ENCODE data around the gene C5orf15.

Gene C5orf15

DNA sequence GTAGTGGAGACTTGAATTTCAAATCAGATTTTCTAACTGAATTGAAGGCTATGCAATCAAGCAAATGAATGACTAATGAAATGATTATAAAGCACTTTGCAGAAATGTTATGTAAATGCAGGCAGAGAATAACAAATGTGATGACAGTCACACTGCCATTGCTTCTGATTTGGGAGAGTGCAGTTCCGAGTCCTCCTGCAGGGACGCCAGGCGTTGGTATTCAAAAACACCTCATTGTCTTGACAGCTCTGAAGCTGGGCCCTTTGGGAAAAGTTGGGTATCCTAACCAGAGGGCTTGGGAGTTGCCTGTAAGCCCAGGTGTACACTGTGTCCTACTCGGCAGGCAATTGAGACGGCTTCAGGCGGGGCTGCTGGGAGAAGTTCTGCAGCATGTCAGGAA is 57.9 kb downstream of the C5orf15 start:
- TF ChIP-seq TEAD4 (IDR thresholded peaks at IDR 0.05) (no peak), CEBPB (IDR thresholded peaks at IDR 0.05) (no peak), NFIC (IDR thresholded peaks at IDR 0.05) (no peak), CREB1 (IDR thresholded peaks at IDR 0.05; ENCODE audit: low read depth) (no peak), EP300 (IDR thresholded peaks at IDR 0.05; ENCODE audit: borderline replicate concordance) (no peak), EGR1 (IDR thresholded peaks at IDR 0.05) (no peak), RAD21 (IDR thresholded peaks at IDR 0.05; ENCODE audit: low read depth) (no peak)
- TF ChIP-seq, protein P1, sequence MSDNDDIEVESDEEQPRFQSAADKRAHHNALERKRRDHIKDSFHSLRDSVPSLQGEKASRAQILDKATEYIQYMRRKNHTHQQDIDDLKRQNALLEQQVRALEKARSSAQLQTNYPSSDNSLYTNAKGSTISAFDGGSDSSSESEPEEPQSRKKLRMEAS (IDR thresholded peaks at IDR 0.05): no peak
- TF ChIP-seq, protein P2, sequence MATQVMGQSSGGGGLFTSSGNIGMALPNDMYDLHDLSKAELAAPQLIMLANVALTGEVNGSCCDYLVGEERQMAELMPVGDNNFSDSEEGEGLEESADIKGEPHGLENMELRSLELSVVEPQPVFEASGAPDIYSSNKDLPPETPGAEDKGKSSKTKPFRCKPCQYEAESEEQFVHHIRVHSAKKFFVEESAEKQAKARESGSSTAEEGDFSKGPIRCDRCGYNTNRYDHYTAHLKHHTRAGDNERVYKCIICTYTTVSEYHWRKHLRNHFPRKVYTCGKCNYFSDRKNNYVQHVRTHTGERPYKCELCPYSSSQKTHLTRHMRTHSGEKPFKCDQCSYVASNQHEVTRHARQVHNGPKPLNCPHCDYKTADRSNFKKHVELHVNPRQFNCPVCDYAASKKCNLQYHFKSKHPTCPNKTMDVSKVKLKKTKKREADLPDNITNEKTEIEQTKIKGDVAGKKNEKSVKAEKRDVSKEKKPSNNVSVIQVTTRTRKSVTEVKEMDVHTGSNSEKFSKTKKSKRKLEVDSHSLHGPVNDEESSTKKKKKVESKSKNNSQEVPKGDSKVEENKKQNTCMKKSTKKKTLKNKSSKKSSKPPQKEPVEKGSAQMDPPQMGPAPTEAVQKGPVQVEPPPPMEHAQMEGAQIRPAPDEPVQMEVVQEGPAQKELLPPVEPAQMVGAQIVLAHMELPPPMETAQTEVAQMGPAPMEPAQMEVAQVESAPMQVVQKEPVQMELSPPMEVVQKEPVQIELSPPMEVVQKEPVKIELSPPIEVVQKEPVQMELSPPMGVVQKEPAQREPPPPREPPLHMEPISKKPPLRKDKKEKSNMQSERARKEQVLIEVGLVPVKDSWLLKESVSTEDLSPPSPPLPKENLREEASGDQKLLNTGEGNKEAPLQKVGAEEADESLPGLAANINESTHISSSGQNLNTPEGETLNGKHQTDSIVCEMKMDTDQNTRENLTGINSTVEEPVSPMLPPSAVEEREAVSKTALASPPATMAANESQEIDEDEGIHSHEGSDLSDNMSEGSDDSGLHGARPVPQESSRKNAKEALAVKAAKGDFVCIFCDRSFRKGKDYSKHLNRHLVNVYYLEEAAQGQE (IDR thresholded peaks at IDR 0.05; ENCODE audit: low read depth): no peak

DNA sequence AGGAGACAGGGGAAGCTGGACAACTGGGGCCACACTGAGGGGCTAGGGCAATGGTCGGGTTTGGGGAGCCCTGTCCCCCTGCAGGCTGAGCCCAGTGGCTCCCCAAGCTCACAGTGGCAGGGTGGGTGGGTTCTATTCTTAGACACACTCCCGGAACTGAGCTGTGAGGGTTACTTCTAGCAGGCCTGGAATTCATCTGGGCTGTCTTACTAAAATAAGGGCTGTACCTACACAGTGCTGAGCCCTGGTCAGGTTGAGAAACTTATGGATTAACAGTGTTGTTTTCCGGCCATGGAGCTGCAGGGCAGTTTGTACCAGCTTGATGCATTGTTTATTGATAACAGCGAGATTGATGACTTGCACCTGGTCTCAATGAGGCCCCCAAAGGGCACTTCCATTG is 58.8 kb downstream of the C5orf15 start:
- TF ChIP-seq FOXM1 (IDR thresholded peaks at IDR 0.05; ENCODE audit: borderline replicate concordance, low read depth) (no peak), NFIC (IDR thresholded peaks at IDR 0.05) (no peak), TEAD4 (IDR thresholded peaks at IDR 0.05) (no peak), EGR1 (IDR thresholded peaks at IDR 0.05) (no peak), RAD21 (IDR thresholded peaks at IDR 0.05; ENCODE audit: low read depth) (no peak), TCF12 (IDR thresholded peaks at IDR 0.05; ENCODE audit: low read depth) (no peak)
- TF ChIP-seq, protein P3, sequence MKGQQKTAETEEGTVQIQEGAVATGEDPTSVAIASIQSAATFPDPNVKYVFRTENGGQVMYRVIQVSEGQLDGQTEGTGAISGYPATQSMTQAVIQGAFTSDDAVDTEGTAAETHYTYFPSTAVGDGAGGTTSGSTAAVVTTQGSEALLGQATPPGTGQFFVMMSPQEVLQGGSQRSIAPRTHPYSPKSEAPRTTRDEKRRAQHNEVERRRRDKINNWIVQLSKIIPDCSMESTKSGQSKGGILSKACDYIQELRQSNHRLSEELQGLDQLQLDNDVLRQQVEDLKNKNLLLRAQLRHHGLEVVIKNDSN (IDR thresholded peaks at IDR 0.05): no peak

DNA sequence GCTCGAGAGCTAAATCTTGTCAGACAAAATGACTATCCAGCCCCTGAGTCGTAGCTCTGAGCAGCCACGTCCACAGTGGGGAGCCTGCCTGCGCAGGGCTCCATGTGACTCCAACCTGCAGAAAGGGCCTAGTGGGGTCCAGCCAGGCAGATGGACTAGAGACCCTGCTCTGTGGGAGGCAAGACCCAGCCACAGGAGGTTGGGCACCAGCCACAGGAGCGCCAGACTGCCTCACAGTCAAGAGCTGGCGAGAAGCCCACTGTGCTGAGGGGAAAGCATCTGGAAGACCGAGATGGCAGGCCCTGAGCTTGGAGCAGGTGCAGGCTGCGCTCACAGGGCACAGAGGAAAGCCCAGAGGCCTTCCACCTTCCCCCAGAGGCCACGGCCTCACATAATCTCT is 61.4 kb downstream of the C5orf15 start:
- TF ChIP-seq CEBPB (IDR thresholded peaks at IDR 0.05) (no peak), TCF12 (IDR thresholded peaks at IDR 0.05; ENCODE audit: low read depth) (no peak), CREB1 (IDR thresholded peaks at IDR 0.05; ENCODE audit: low read depth) (no peak), EGR1 (IDR thresholded peaks at IDR 0.05) (no peak)
- TF ChIP-seq, protein P1 (IDR thresholded peaks at IDR 0.05): no peak
- TF ChIP-seq, protein P2 (IDR thresholded peaks at IDR 0.05; ENCODE audit: low read depth): no peak

DNA sequence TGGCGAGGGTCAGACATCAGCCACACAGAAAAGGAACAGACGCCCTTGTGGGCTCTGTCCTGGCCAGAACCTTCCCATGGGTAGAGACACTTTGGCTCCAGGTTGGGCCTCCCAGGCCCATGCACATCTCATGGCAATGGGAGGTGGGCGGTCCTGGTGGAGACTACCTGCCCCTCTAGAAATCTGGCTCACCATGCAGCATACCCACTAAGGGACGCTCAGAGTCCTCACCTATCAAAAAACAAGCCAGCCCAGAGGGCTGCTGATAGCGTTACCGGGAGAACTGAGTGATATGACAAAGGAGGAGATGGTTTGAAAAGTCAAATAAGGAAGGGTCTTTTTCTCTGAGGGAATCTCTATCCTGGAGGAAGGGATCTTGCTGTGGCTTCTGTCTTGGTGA is 62.1 kb downstream of the C5orf15 start:
- no peak for TF ChIP-seq EGR1 (IDR thresholded peaks at IDR 0.05)
- TF ChIP-seq TCF12 (IDR thresholded peaks at IDR 0.05; ENCODE audit: low read depth): no peak
- TF ChIP-seq NFIC (IDR thresholded peaks at IDR 0.05): no peak
- no peak for TF ChIP-seq CREB1 (IDR thresholded peaks at IDR 0.05; ENCODE audit: low read depth)
- no peak for TF ChIP-seq CEBPB (IDR thresholded peaks at IDR 0.05)
- no peak for TF ChIP-seq TEAD4 (IDR thresholded peaks at IDR 0.05)
- no peak for TF ChIP-seq FOXM1 (IDR thresholded peaks at IDR 0.05; ENCODE audit: borderline replicate concordance, low read depth)
- TF ChIP-seq, protein P3 (IDR thresholded peaks at IDR 0.05): no peak
- TF ChIP-seq RAD21 (IDR thresholded peaks at IDR 0.05; ENCODE audit: low read depth): no peak
